ENCODE results near the gene PARD6B.
"Not testable (repeated sequence)": the region's sequence is repeated elsewhere in the genome, so short reads cannot be mapped to it uniquely, and the experiment has no call there.

DNA sequence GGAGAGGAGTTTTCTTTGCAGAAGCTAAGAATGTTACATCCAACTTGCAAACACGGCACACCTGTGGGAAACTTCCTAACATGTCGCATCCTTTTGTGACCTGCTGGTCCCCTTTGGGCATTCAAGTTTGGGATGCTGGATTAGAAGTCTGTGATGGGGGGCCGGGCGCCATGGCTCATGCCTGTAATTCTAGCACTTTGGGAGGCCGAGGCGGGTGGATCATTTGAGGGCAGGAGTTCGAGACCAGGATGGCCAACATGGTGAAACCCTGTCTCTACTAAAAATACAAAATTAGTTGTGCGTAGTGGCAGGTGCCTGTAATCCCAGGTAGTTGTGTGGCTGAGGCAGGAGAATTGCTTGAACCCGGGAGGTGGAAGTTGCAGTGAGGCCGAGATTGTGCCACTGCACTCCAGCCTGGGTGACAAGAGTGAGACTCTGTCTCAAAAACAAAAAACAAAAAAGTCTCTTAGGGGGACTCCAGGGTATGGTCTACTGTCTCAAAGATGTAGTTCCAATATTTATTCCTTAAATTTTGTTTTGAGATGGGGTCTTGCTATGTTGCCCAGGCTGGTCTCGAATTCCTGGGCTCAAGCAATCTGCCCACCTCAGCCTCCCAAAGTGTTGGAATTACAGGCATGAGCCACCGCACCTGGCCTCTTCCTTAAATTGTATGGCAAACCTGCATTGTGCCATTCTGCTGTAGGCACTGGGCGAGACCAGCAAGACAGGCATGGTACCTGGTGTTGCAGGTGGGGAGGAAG, 69.8 kb downstream of the PARD6B start:
- TF ChIP-seq CTCF, POLR2A (IDR thresholded peaks at IDR 0.05): not testable (repeated sequence)

Measured in heart left ventricle (tissue), 13 donors.